T-cell (primary cell): Measurements from ENCODE around the gene TLR2. TPM values are rescaled to one million over a fixed set of nuclear protein-coding genes. Genes with fewer than 3 reads are reported as not detected.
"Not testable (repeated sequence)": the region's sequence is repeated elsewhere in the genome, so short reads cannot be mapped to it uniquely, and the experiment has no call there.

ENCODE experiments used
- ATAC-seq, 4 experiments: fragments of 200-7000 bp in 3 of 4; fragments of 150-1000 bp in 1 of 4; cut with Tn5 transposase; replicated peaks in 1 of 4; 1 replicate in 3 of 4; 2 replicates in 1 of 4; pipeline ENCODE4 v1.10.0; 2021; ENCODE audit warnings: moderate library complexity in 3 of 4, mild to moderate bottlenecking in 2 of 4, moderate number of reproducible peaks in 1 of 4
- CTCF ChIA-PET, 2 donors: fragments of 300-600 bp; sonication (Branson Sonifier 250); formaldehyde crosslinking; loops; one replicate each; lab custom pipeline; 2022; ENCODE audit warnings: antibody characterized with exemption in 2 of 2; lab: Charles Lee
- POLR2A ChIA-PET, 2 donors: fragments of 300-600 bp; sonication (Branson Sonifier 250); formaldehyde crosslinking; loops; one replicate each; lab custom pipeline; 2022; ENCODE audit warnings: antibody characterized with exemption in 2 of 2; lab: Charles Lee
- DNase-seq, 35 experiments: peaks; one replicate each; pipeline versions ENCODE4 v3.0.0 to v3.0.0-alpha.2; 2013 to 2023
- H3K27ac ChIP-seq: one replicate; pipeline ENCODE4 v1.5.1; 2013; ENCODE audit warnings: low read length
- H3K27me3 ChIP-seq, 2 experiments: replicated peaks in 1 of 2; 1 replicate in 1 of 2; 2 replicates in 1 of 2; pipeline versions ENCODE4 v1.6.1 to v1.7.0; 2013; ENCODE audit warnings: low read length in 1 of 2, mixed read lengths in 1 of 2; ENCODE audit not compliant: control insufficient read depth in 2 of 2, insufficient read depth in 2 of 2; ENCODE audit errors: extremely low read depth in 1 of 2
- H3K36me3 ChIP-seq, 2 donors: 1 replicate in 1 of 2; 2 replicates in 1 of 2; pipeline versions ENCODE4 v1.6.1 to v1.7.0; 2013; ENCODE audit warnings: low read length in 1 of 2; ENCODE audit not compliant: control insufficient read depth in 2 of 2, insufficient read depth in 1 of 2; ENCODE audit errors: extremely low read depth in 1 of 2
- H3K4me1 ChIP-seq, 2 experiments: 1 replicate in 1 of 2; 2 replicates in 1 of 2; pipeline versions ENCODE4 v1.6.1 to v1.7.0; 2013; ENCODE audit warnings: low read length in 2 of 2, mixed read lengths in 1 of 2; ENCODE audit not compliant: insufficient read depth in 2 of 2, control insufficient read depth in 1 of 2; ENCODE audit errors: extremely low read depth in 1 of 2
- H3K4me3 ChIP-seq, 2 donors: 1 replicate in 1 of 2; 2 replicates in 1 of 2; pipeline versions ENCODE4 v1.5.1 to v1.7.0; 2013; ENCODE audit warnings: mild to moderate bottlenecking in 2 of 2, low read length in 1 of 2, moderate library complexity in 1 of 2; ENCODE audit not compliant: control insufficient read depth in 1 of 2; ENCODE audit errors: extremely low read depth in 1 of 2
- H3K9me3 ChIP-seq: 2 replicates; pipeline ENCODE4 v1.7.0; 2013
- H3K27ac Mint-ChIP-seq, 2 donors: one replicate each; pipeline ENCODE4 v1.8.0; 2020 to 2021; ENCODE audit warnings: mild to moderate bottlenecking in 2 of 2, mixed read lengths in 2 of 2
- H3K27me3 Mint-ChIP-seq, 2 donors: one replicate each; pipeline ENCODE4 v1.8.0; 2021 to 2022; ENCODE audit warnings: mixed read lengths in 2 of 2
- H3K36me3 Mint-ChIP-seq: one replicate; pipeline ENCODE4 v1.8.0; 2021; ENCODE audit warnings: mixed read lengths
- H3K4me1 Mint-ChIP-seq, 3 donors: one replicate each; pipeline ENCODE4 v1.8.0; 2020 to 2022; ENCODE audit warnings: mixed read lengths in 3 of 3, mild to moderate bottlenecking in 1 of 3
- H3K4me3 Mint-ChIP-seq, 3 donors: one replicate each; pipeline ENCODE4 v1.8.0; 2020 to 2022; ENCODE audit warnings: mild to moderate bottlenecking in 3 of 3, mixed read lengths in 3 of 3, moderate library complexity in 3 of 3
- H3K9me3 Mint-ChIP-seq, 3 donors: one replicate each; pipeline ENCODE4 v1.8.0; 2020 to 2022; ENCODE audit warnings: mixed read lengths in 3 of 3
- WGBS: methylation state at CpG from one replicate; pipeline ENCODE4 v1.1.5; 2013; ENCODE audit warnings: missing lambda C conversion rate; ENCODE audit not compliant: insufficient coverage; 5-methylcytosine and 5-hydroxymethylcytosine counted together
- total RNA-seq, 35 experiments: library from RNA in 6 of 35; stranded (reverse) in 6 of 35; fragments of 120-200 nt in 1 of 35; gene quantifications; one replicate each; pipeline versions ENCODE4 v1.2.1 to v1.2.4 and lab custom pipeline; 2013 to 2026

Gene TLR2
- total RNA-seq, 5 donors from 2014 or later (not counting 1 experiment from before 2014, with no cell fraction given), result 1.1 to 2.3 (median 1.9) TPM

- Mint-ChIP-seq H3K27me3 (peaks cover 0 to 9% of the 10 kb centered on the region in 2 donors), H3K36me3 (no peaks in the 10 kb centered on the region), H3K9me3 (no peaks in the 10 kb centered on the region), H3K4me1 (peaks cover 19 to 25% (median 21%) of the 10 kb centered on the region in 3 donors), H3K4me3 (no peak overlapping the region), H3K27ac (no peak overlapping the region)
- no peaks in the 10 kb centered on the region for H3K36me3 ChIP-seq
- H3K4me1 ChIP-seq, result peaks cover 16 to 19% of the 10 kb centered on the region in 2 experiments
- no peak for DNase-seq
- ATAC-seq, result no peak
- H3K27me3 ChIP-seq, result peaks cover 0 to 10% of the 10 kb centered on the region in 2 experiments
- ChIA-PET POLR2A (interaction anchor here in 1 of 2 donors (0.6 kb wide), 1 partner anchor 18 kb away, joined by 3 read pairs; no protein-coding TSS in a partner anchor), CTCF (interaction anchor here (0.6 to 0.7 kb wide), 3 partner anchors 10 to 337 kb away, joined by 3 to 4 read pairs (median 3); no protein-coding TSS in a partner anchor)
- H3K27ac ChIP-seq, result no peak overlapping the region
- no peaks in the 10 kb centered on the region for H3K9me3 ChIP-seq
- WGBS, result 79% methylated on average over 3 of the region's 4 CpGs
- H3K4me3 ChIP-seq, result no peak overlapping the region
These were observed 29.0 kb upstream of the TLR2 start for GRCh38 chr4:153655002-153655541.

DNA sequence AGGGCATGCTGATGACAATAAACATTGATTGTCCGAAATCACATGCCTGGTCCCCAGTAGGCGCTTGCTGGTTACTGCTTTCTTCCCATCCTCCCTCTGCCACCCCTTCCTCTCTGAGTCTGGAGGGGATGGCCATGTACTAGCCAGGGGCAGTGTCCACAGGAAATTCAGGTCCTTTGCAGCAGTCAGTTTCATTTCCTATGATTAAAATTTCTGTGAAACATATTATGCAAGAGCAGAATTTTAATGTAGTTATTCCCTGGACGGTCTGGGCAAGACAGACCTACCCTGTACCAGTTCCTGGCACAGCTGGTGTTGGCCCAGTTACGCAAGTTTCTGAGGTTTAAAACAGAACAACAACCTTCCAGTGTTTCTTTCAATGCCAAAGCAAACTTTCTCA lies 28.2 kb upstream of the TLR2 start:
- H3K36me3 Mint-ChIP-seq, result no peaks in the 10 kb centered on the region
- POLR2A ChIA-PET, result no interaction called here
- no CpG with 5 or more reads among the region's 4 CpGs for WGBS
- no peaks in the 10 kb centered on the region for H3K36me3 ChIP-seq
- H3K27me3 Mint-ChIP-seq, result peaks cover 0 to 9% of the 10 kb centered on the region in 2 donors
- H3K4me3 ChIP-seq, result no peak overlapping the region
- no peak for ATAC-seq
- peaks cover 0 to 12% of the 10 kb centered on the region in 2 experiments for H3K27me3 ChIP-seq
- H3K27ac ChIP-seq, result no peak overlapping the region
- no peak overlapping the region for H3K27ac Mint-ChIP-seq
- H3K4me1 ChIP-seq, result peaks cover 15 to 18% of the 10 kb centered on the region in 2 experiments
- H3K4me1 Mint-ChIP-seq, result peaks cover 17 to 20% (median 17%) of the 10 kb centered on the region in 3 donors
- H3K4me3 Mint-ChIP-seq, result no peak overlapping the region
- CTCF ChIA-PET, result interaction anchor here in 1 of 2 donors (0.6 kb wide), 1 partner anchor 11 kb away, joined by 4 read pairs; no protein-coding TSS in a partner anchor
- H3K9me3 ChIP-seq, result no peaks in the 10 kb centered on the region
- no peak for DNase-seq
- H3K9me3 Mint-ChIP-seq, result no peaks in the 10 kb centered on the region

GRCh38 chr4:153661215-153661822 lies 22.8 kb upstream of the TLR2 start:
- Histone ChIP-seq H3K9me3 (no peaks in the 10 kb centered on the region), H3K4me1 (no peaks in the 10 kb centered on the region), H3K4me3 (no peak overlapping the region), H3K27ac (no peak overlapping the region), H3K36me3 (no peaks in the 10 kb centered on the region), H3K27me3 (peaks cover 0 to 16% of the 10 kb centered on the region in 2 experiments)
- peaks cover 0 to 6% of the 10 kb centered on the region in 2 donors for H3K27me3 Mint-ChIP-seq
- ATAC-seq (no peak), DNase-seq (no peak)
- 60% methylated on average over 1 of the region's 6 CpGs for WGBS
- H3K36me3 Mint-ChIP-seq, result no peaks in the 10 kb centered on the region
- ChIA-PET CTCF (no interaction called here), POLR2A (no interaction called here)
- no peak overlapping the region for H3K27ac Mint-ChIP-seq
- no peaks in the 10 kb centered on the region for H3K4me1 Mint-ChIP-seq
- peaks cover 4 to 16% (median 6%) of the 10 kb centered on the region in 3 donors for H3K9me3 Mint-ChIP-seq
- no peak overlapping the region for H3K4me3 Mint-ChIP-seq

DNA sequence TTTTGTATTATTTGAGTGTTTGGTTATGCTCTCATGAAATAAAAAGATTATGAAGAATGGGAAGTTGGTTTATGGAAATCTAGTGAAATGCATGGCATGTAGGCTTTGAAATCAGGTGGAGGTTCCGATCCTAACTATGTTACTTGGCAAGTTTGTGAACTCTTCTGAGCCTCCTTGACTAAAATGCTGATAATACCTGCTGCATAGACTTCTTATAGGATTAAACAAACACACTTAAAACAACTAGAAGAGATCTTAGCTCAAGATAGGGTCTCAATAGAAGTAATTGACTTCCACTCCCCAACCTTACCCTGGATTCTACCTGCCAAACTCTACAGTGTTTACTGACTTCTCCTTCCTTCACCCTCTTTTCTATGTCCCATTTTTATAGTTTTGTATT lies 22.2 kb upstream of the TLR2 start:
- no peak overlapping the region for H3K27ac Mint-ChIP-seq
- no peaks in the 10 kb centered on the region for H3K36me3 ChIP-seq
- H3K27me3 Mint-ChIP-seq, result peaks cover 0 to 4% of the 10 kb centered on the region in 2 donors
- H3K9me3 Mint-ChIP-seq, result peaks cover 4 to 16% (median 6%) of the 10 kb centered on the region in 3 donors
- CTCF ChIA-PET, result no interaction called here
- no peak for DNase-seq
- WGBS, result 100% methylated on average over 1 of the region's 1 CpG
- H3K36me3 Mint-ChIP-seq, result no peaks in the 10 kb centered on the region
- H3K27me3 ChIP-seq, result peaks cover 0 to 16% of the 10 kb centered on the region in 2 experiments
- no peak overlapping the region for H3K4me3 ChIP-seq
- H3K9me3 ChIP-seq, result no peaks in the 10 kb centered on the region
- H3K4me1 ChIP-seq, result no peaks in the 10 kb centered on the region
- no peak overlapping the region for H3K27ac ChIP-seq
- no peak overlapping the region for H3K4me3 Mint-ChIP-seq
- no peak for ATAC-seq
- no peaks in the 10 kb centered on the region for H3K4me1 Mint-ChIP-seq
- POLR2A ChIA-PET, result no interaction called here

DNA sequence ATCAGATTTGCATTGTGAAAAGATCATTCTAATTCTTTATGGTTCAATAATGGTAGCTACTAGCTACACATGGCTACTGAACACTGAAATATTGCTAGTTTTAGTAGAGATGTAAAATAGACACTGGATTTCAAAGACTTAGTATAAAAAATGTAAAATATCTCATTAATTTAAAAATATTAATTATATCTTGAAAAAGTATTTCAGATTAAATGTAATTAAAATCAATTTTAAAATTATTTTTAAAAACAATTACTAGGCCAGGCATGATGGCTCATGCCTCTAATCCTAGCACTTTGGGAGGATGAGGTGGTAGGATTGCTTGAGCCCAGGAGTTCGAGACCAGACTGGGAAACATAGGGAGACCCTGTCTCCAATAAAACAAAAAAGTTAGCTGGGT lies 20.4 kb upstream of the TLR2 start:
- ATAC-seq, result no peak
- CTCF ChIA-PET, result no interaction called here
- H3K27ac Mint-ChIP-seq, result no peak overlapping the region

DNA sequence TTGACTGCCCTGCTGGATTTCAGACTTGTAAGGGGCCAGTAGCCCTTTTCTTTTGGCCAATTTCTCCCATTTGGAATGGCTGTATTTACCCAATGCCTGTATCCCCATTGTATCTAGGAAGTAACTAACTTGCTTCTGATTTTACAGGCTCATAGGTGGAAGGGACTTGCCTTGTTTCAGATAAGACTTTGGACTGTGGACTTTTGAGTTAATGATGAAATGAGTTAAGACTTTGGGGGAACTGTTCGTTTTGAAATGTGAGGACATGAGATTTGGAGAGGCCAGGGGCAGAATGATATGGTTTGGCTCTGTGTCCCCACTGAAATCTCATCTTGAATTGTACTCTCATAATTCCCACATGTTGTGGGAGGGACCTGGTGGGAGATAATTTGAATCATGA lies 17.6 kb upstream of the TLR2 start:
- H3K4me1 Mint-ChIP-seq, H3K4me3 Mint-ChIP-seq, ATAC-seq, H3K27ac Mint-ChIP-seq, H3K36me3 ChIP-seq, H3K27me3 Mint-ChIP-seq, CTCF ChIA-PET, H3K27ac ChIP-seq, DNase-seq, H3K27me3 ChIP-seq, POLR2A ChIA-PET, H3K9me3 ChIP-seq, H3K4me3 ChIP-seq, H3K36me3 Mint-ChIP-seq, H3K4me1 ChIP-seq: not testable (repeated sequence)
- no CpG with 5 or more reads among the region's 1 CpG for WGBS
- H3K9me3 Mint-ChIP-seq, result peaks cover 4 to 16% (median 6%) of the 10 kb centered on the region in 3 donors

More for the DNA sequence above, 20.4 kb upstream of the TLR2 start:
- H3K9me3 ChIP-seq, result no peaks in the 10 kb centered on the region
- no peak overlapping the region for H3K4me3 ChIP-seq
- no peaks in the 10 kb centered on the region for H3K4me1 ChIP-seq
- Mint-ChIP-seq H3K4me3 (no peak overlapping the region), H3K4me1 (no peaks in the 10 kb centered on the region), H3K36me3 (no peaks in the 10 kb centered on the region), H3K9me3 (peaks cover 4 to 16% (median 6%) of the 10 kb centered on the region in 3 donors), H3K27me3 (peaks cover 0 to 5% of the 10 kb centered on the region in 2 donors)
- H3K27me3 ChIP-seq, result peaks cover 0 to 11% of the 10 kb centered on the region in 2 experiments
- no peak overlapping the region for H3K27ac ChIP-seq
- POLR2A ChIA-PET, result no interaction called here
- 50% methylated on average over 1 of the region's 1 CpG for WGBS
- no peak for DNase-seq
- H3K36me3 ChIP-seq, result no peaks in the 10 kb centered on the region
